ENCODE measurements around the gene BICC1.

GRCh38 chr10:58796824-58797223 is 284.2 kb downstream of the BICC1 start:
- no peak for TF ChIP-seq CTCF (IDR thresholded peaks at IDR 0.05; ENCODE audit: insufficient read depth, low read length)
- TF ChIP-seq REST (IDR thresholded peaks at IDR 0.05; ENCODE audit: insufficient replicate concordance, low read depth) = no peak
- TF ChIP-seq POLR2AphosphoS5 (IDR thresholded peaks at IDR 0.05; ENCODE audit: low read depth) = no peak

Measured in HL-60 (cell line).